GM18951 (cell line): ENCODE data around the gene ESPN.

ENCODE experiments used
- POLR2A ChIP-seq: IDR thresholded peaks from 4 replicates; pipeline ENCODE4 v1.6.1; 2011; ENCODE audit warnings: mild to moderate bottlenecking; ENCODE audit not compliant: insufficient read length, insufficient read depth; ENCODE audit errors: extremely low read depth
- in situ Hi-C: fragments of 300-500 bp; cut with MboI; formaldehyde crosslinking; loops from one replicate; pipeline ENCODE4 v1.12.0; 2022; ENCODE audit warnings: low sequenced_read_pairs, mixed read lengths, inconsistent platforms; ENCODE audit not compliant: unreplicated experiment

Gene ESPN

DNA sequence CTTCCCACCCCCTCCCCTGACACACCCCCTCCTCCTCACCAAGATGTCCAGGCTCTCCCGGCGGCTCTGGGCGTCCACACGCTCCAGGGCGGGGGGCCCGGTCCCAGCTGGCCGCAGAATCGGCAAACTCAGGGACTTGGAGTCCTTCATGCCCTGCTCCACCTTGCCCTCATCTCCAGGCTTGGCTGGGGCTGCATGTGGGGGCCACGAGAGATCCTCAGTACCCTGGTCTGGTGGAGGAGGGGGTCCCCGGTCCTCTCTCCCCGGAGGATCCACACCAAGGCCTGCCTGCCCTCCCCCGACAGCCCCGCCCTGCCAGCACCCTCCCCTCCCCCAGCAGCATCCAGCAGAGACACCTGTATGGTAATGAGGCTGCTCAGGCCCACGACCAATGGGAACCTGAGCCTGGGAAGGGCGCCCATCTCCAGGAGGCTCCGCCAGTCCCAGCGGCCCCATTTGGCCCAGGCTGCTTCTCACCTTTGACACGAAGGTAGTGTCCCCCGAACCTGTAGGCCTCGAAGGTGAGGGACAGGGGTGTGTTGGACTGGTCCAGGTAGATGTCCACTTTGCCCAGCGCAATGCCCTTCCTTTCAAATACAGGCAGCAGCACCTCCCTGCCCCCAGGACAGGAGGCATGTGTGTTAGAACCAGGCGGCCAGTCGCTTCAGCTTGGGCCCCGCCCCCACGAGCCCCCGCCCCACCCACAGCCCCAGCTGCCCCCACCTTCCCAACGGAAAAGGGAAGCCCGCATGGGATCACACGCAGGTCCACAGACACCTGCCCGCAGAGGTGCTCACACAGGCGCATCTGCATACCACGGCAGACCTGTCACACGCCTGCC is 49.6 kb downstream of the ESPN start:
- in situ Hi-C loops = no loop called here
- TF ChIP-seq POLR2A = no peak

DNA sequence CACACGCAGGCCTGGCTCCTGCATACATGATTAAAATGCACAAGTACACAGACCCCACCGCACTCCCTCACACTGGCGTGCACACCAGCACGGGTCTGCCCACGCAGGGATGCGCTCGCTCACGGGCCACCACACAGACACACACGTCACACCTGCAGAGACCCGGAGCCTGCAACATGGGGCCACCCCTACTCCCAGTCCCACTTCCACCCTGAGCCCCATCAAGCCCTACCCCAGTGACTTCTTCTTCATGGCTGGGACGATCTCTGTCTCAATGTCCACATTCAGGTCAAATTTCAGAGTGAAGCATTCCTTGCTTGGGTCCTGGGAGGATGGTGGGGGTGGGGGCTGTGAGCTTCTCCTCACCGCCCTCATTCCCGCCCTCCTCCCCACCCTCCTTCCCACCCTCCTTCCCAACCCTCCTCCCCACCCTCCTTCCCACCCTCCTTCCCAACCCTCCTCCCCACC is 50.3 kb downstream of the ESPN start:
- no peak for TF ChIP-seq POLR2A
- in situ Hi-C loops = no loop called here

DNA sequence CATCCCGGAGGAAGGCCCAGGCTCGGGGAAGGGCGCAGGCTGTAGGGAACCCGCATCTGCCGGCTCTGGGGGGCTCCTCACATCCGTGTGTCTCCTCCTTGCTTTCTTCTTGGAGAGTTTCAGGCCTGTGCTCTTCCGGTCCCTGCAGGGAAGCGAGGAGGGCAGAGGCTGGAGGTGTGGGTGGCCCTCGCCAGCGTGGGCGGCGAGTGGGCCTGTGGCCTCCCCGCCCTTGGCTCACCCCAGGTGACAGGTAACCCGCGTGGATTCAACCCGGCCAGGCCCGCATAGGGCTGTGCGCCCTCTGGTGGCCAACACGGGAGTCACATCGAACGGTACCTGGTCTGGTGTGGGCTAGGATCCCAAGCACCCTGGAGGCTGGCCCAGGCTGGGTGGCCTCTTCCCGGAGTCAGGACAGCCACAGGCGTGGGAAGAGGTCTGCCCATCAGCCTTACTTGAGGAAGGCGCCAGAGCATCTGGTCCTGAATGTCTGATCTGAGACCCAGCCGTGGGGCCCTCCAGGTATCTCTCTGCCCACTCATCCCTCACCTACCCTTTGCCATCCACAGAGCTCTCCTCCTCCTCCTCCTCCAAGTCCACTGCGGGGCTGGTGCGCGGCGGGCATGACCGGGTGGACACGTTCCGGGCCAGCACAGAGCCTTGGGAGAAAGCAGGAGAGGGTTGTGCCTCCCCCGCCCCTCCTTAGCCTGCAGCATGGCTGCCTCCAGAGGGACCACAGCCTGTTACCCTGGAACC is 51.0 kb downstream of the ESPN start:
- TF ChIP-seq POLR2A = no peak
- in situ Hi-C loops = no loop called here

DNA sequence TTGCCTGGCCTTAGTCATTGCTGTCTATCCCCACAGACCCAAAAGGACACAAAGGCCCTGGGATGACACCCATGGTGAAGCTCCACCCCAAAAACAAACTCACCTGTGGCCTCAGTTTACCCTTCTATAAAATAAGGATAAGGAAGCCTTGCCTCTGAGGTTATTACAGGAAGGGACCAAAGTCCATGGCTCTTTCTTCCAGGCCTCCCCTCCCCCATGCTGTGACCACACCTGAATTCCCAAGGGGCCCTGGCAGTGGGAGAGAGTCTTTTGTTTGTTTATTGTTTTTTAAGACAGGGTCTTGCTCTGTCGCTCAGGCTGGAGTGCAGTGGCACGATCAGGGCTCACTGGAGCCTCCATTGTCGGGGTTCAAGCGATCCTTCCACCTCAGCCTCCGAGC is 51.9 kb downstream of the ESPN start:
- in situ Hi-C loops = no loop called here
- TF ChIP-seq POLR2A = no peak

DNA sequence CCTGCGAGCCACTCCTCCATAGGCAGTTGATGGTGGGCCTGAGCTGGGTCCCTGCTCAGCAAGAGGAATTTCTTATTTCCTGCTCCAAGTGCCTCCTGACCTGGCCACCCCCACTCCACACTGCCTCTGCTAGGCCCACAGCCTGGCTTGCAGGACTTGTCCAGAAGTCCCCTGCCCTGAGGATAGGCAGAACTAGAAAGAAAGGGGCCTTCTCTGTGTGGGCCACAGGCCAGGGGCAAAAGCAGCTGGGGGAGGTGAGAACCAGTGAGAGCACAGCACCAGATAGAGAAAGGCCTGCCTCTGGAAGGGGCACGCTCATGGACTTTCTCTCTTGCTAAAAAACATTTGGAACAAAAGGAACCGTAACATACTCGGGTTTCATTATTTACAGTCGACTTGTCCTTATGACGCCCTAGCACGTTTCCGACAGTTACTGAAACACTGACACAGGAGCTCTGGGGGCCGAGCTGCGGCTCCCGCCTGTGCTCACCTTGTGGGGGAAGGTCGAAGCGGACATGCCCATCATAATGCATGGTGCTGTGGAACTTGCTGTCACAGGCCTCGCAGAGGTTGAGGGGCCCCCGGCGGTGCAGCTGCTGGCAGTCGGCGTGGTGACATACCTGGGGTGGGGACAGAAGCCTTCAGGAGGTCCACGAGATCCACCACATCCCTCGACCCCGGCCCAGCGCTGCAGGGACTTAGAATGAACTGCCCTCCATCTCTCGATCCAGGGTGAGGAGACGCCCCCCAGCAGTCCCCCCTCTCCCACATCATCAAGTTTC is 52.7 kb downstream of the ESPN start:
- no peak for TF ChIP-seq POLR2A
- in situ Hi-C loops = no loop called here

DNA sequence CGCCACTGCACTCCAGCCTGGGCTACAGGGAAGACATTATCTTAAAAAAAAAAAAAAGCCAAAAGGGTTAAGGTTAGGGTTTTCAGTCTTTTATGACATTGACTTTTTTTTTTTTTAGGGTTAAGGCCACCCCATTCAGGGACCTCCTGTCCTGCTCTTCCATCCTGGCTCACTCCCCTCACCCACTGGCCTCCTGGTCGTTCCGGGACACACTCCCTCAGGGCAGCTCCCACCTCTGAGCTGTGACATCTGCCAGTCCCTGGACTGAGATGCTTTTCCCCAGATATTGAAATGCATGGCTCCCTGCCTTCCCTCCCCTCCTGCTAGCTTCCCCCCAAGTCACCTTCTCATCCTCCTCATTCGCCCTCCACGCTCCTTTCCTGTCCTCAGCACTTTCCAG is 57.2 kb downstream of the ESPN start:
- no peak for TF ChIP-seq POLR2A
- in situ Hi-C loops = no loop called here

DNA sequence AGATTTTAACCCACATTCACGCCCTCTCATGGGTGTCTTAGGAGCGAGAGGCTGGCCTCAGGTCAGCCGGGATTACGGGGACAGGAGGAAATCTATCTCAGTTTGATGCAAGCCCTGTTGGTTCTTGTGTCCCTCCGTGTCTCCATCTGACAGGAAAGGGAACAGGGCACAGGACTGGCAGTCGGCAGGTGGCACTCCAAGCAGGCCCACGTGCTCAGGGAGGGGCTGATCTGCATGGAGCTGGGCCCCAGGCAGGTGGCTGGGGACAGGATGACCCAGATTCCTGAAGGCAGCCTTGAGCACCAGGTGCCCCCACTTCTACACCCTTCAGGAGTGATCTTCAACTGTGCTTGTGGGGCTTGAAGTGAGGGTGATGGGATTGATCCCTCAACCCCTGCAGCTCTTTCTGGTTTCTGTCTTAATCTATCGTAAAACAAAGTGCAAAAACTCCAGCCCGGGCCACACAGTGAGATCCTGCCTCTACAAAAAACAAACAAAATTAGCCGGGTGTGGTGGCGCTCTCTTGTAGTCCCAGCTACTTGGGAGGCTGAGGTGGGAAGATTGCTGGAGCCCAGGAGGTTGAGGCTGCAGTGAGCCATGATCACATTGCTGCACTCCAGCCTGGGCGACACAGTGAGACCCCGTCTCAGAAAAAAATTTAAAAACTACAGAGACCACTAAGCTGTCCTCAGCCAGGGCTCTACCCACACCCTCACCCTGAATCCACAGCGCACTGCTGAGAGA is 58.6 kb downstream of the ESPN start:
- in situ Hi-C loops = no loop called here

DNA sequence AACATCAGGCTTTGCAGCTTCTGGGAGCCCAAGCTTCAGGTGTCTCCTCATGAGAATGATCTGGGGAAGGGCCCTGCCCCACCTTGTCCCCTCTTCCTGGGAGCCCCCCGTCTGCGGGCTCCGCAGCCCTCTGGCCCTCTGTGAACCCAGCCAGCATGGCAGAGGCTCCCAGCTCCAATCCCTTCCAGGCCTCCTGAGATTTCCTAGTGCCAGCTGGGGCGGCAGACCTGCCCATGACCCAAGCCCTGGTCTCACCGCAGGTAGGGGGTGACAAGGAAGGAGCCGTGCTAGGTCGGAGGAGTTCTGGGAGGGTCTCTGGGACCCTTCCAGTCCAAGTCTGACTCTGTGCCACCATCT is 59.2 kb downstream of the ESPN start:
- in situ Hi-C loops = no loop called here
- TF ChIP-seq POLR2A = no peak

More for the DNA sequence above, 58.6 kb downstream of the ESPN start:
- TF ChIP-seq POLR2A = no peak

DNA sequence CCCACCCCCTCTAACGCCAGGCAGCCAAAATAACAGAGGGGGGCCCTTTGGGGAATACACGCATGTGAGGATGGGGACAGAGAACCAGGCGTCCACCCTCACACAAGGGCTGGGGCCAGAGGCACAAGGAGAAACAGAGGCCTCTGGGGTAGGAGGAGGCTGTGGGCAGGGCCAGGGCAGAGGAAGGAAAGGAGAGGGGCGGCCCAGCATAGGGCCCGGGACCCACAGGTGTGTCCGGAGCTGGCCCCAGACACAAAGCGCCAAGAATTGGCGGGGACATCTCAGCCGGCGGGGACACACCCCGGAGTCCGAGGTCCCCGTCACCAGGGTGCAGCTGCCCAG is 60.2 kb downstream of the ESPN start:
- in situ Hi-C loops = no loop called here
- no peak for TF ChIP-seq POLR2A

DNA sequence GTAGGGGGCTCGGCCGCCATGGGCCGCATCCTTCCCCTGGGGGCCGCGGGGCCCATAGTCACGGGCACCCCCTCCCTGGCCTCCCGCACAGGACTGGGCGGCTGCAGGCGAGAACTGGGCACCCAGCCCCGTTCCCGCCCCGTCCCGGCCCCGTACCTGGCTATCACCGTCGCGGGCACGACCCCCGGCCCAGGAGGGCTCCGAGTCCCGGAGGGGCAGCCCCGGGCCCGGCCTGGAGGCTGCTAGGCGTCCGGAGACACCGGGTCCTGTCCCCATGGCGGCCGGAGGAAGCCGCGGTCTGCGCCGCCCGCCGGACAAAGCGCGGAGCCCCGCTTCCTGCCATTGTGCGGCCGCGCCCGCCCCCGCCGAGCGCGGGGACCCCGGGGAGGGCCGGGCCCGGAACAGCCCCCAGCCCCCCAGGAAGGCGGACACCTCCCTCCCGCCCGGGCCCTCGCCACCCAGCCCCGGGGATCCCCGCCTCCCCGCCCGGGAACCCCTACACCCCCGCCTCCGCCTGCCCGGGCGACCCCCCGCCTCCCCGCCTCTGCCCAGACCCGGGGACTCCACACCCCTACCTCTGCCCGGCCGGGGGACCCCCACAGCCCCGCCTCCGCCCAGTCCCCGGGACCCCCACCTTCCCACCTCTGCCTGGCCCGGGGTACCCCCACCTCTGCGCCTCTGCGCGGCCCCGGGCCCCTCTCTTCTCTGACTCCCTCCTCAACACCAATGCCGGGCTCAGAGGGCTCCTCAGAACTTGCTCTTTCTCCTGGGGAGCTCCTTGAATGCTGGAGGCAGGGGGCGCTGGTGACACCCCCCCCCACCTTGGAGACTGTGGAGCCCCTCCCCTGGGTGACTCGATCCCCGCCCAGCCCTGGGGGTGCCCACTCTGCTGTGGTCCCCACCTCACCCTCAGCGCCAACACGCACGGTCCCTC is 60.9 kb downstream of the ESPN start:
- in situ Hi-C loops = no loop called here
- TF ChIP-seq POLR2A = no peak

DNA sequence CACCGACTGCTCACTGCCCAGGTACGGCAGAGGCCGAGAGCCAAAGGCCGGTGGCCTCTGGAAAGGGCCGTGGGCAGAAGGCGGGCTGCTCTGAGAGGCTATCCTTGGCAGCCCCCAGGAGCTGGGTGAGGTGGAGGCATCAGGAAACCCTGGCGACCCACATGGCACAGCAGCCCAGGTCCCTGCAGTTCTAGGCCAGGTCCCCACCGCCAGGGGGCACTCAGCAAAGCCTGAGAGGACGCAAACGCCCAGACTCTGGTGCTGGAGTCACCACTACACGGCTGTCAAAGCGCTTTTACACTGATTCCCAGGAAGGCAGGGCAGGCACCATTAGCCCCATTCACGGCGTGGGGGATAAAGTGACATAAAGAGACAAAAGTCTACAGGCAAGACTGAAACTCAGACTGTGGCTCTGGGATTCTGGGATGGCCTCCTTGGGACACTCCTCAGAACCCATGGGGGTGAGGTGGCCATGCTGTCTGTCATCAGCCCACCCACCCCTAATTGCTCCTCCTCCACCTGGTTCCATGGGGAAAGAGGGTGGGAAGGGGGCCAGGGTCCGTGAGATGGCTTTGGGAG is 61.9 kb downstream of the ESPN start:
- TF ChIP-seq POLR2A = no peak
- in situ Hi-C loops = no loop called here
